Ectodermal cell (in vitro differentiated cells): ENCODE data around the gene MAD1L1.

ENCODE experiments used
- H3K27ac ChIP-seq: 2 replicates; pipeline ENCODE4 v1.7.0; 2013; ENCODE audit warnings: mild to moderate bottlenecking, low read depth, low read length; ENCODE audit not compliant: insufficient read depth, poor library complexity, severe bottlenecking
- H3K27me3 ChIP-seq: 2 replicates; pipeline ENCODE4 v1.7.0; 2013; ENCODE audit warnings: mild to moderate bottlenecking, low read length; ENCODE audit not compliant: insufficient read depth, control insufficient read depth, poor library complexity, severe bottlenecking
- H3K36me3 ChIP-seq: one replicate; pipeline ENCODE4 v1.7.0; 2013; ENCODE audit warnings: low read length; ENCODE audit not compliant: control insufficient read depth, insufficient read depth
- H3K4me1 ChIP-seq: one replicate; pipeline ENCODE4 v1.7.0; 2013; ENCODE audit warnings: low read length; ENCODE audit not compliant: control insufficient read depth, insufficient read depth
- H3K4me3 ChIP-seq: 2 replicates; pipeline ENCODE4 v1.7.0; 2013; ENCODE audit warnings: low read depth, low read length, control low read depth; ENCODE audit not compliant: insufficient read depth
- H3K9me3 ChIP-seq: 2 replicates; pipeline ENCODE4 v1.7.0; 2013; ENCODE audit warnings: mild to moderate bottlenecking, low read length, moderate library complexity; ENCODE audit not compliant: control insufficient read depth
- WGBS, 2 experiments: methylation state at CpG; one replicate each; pipeline ENCODE4 v1.1.7; 2013; ENCODE audit warnings: missing lambda C conversion rate in 2 of 2; 5-methylcytosine and 5-hydroxymethylcytosine counted together

Gene MAD1L1

GRCh38 chr7:1915956-1916600 is 316.7 kb downstream of the MAD1L1 start:
- no peak overlapping the region for H3K27ac ChIP-seq
- H3K36me3 ChIP-seq: no peaks in the 10 kb centered on the region
- H3K27me3 ChIP-seq: no peaks in the 10 kb centered on the region
- no peak overlapping the region for H3K4me3 ChIP-seq
- H3K4me1 ChIP-seq: peaks cover 10% of the 10 kb centered on the region
- WGBS, 2 experiments: 91% methylated on average over 28 of the region's 28 CpGs
- no peaks in the 10 kb centered on the region for H3K9me3 ChIP-seq

- no peaks in the 10 kb centered on the region for H3K36me3 ChIP-seq
- H3K4me1 ChIP-seq: peaks cover 10% of the 10 kb centered on the region
- H3K27me3 ChIP-seq: no peaks in the 10 kb centered on the region
- H3K27ac ChIP-seq: no peak overlapping the region
- no peak overlapping the region for H3K4me3 ChIP-seq
- WGBS, 2 experiments: 94 to 96% methylated on average over 30 of the region's 30 CpGs
- H3K9me3 ChIP-seq: no peaks in the 10 kb centered on the region
These were observed 317.4 kb downstream of the MAD1L1 start for GRCh38 chr7:1915326-1915725.

- 88 to 93% methylated on average over 8 to 9 of the region's 9 CpGs for WGBS, 2 experiments
- Histone ChIP-seq H3K4me1 (peaks cover 5% of the 10 kb centered on the region), H3K4me3 (no peak overlapping the region), H3K36me3 (no peaks in the 10 kb centered on the region), H3K27ac (no peak overlapping the region), H3K9me3 (no peaks in the 10 kb centered on the region), H3K27me3 (no peaks in the 10 kb centered on the region)
These were observed 318.0 kb downstream of the MAD1L1 start for GRCh38 chr7:1914743-1915142.

- H3K27ac ChIP-seq: no peak overlapping the region
These were observed 318.4 kb downstream of the MAD1L1 start for GRCh38 chr7:1914321-1914720.

GRCh38 chr7:1913466-1914282 is 319.1 kb downstream of the MAD1L1 start:
- Histone ChIP-seq H3K27ac (no peak overlapping the region), H3K4me3 (no peak overlapping the region), H3K36me3 (no peaks in the 10 kb centered on the region), H3K27me3 (no peaks in the 10 kb centered on the region), H3K9me3 (no peaks in the 10 kb centered on the region), H3K4me1 (peaks cover 4% of the 10 kb centered on the region)
- 90 to 93% methylated on average over 25 of the region's 25 CpGs for WGBS, 2 experiments

More at GRCh38 chr7:1914321-1914720, 318.4 kb downstream of the MAD1L1 start:
- H3K36me3 ChIP-seq: no peaks in the 10 kb centered on the region
- peaks cover 4% of the 10 kb centered on the region for H3K4me1 ChIP-seq
- 94% methylated on average over 21 of the region's 21 CpGs for WGBS, 2 experiments
- no peaks in the 10 kb centered on the region for H3K9me3 ChIP-seq
- no peaks in the 10 kb centered on the region for H3K27me3 ChIP-seq
- no peak overlapping the region for H3K4me3 ChIP-seq

GRCh38 chr7:1912593-1913465 is 319.9 kb downstream of the MAD1L1 start:
- Histone ChIP-seq H3K36me3 (no peaks in the 10 kb centered on the region), H3K4me3 (no peak overlapping the region), H3K27me3 (no peaks in the 10 kb centered on the region), H3K4me1 (peaks cover 4% of the 10 kb centered on the region), H3K9me3 (no peaks in the 10 kb centered on the region), H3K27ac (no peak overlapping the region)
- WGBS, 2 experiments: 86 to 87% methylated on average over 41 of the region's 41 CpGs

- Histone ChIP-seq H3K36me3 (no peaks in the 10 kb centered on the region), H3K27me3 (no peaks in the 10 kb centered on the region), H3K4me3 (no peak overlapping the region), H3K9me3 (no peaks in the 10 kb centered on the region), H3K27ac (no peak overlapping the region), H3K4me1 (peaks cover 4% of the 10 kb centered on the region)
- WGBS, 2 experiments: 91 to 94% methylated on average over 14 of the region's 14 CpGs
These were observed 321.2 kb downstream of the MAD1L1 start for GRCh38 chr7:1911571-1911970.

GRCh38 chr7:1910827-1911226 is 321.9 kb downstream of the MAD1L1 start:
- no peaks in the 10 kb centered on the region for H3K36me3 ChIP-seq
- H3K4me1 ChIP-seq: peaks cover 4% of the 10 kb centered on the region
- no peak overlapping the region for H3K4me3 ChIP-seq
- no peak overlapping the region for H3K27ac ChIP-seq
- no peaks in the 10 kb centered on the region for H3K9me3 ChIP-seq
- no peaks in the 10 kb centered on the region for H3K27me3 ChIP-seq
- WGBS, 2 experiments: 92 to 93% methylated on average over 18 of the region's 18 CpGs

GRCh38 chr7:1910081-1910685 is 322.6 kb downstream of the MAD1L1 start:
- no peaks in the 10 kb centered on the region for H3K27me3 ChIP-seq
- H3K27ac ChIP-seq: no peak overlapping the region
- WGBS, 2 experiments: 95% methylated on average over 26 of the region's 26 CpGs
- H3K36me3 ChIP-seq: no peaks in the 10 kb centered on the region
- H3K4me3 ChIP-seq: no peak overlapping the region
- H3K9me3 ChIP-seq: no peaks in the 10 kb centered on the region
- peaks cover 4% of the 10 kb centered on the region for H3K4me1 ChIP-seq
